GM19099 (cell line): ENCODE results near the gene PLA2G5.

Experiments
- POLR2A ChIP-seq: IDR thresholded peaks from 3 replicates; pipeline ENCODE4 v1.6.1; 2011; ENCODE audit warnings: low read depth; ENCODE audit not compliant: insufficient read length; ENCODE audit errors: extremely low read depth

The PLA2G5 gene

DNA sequence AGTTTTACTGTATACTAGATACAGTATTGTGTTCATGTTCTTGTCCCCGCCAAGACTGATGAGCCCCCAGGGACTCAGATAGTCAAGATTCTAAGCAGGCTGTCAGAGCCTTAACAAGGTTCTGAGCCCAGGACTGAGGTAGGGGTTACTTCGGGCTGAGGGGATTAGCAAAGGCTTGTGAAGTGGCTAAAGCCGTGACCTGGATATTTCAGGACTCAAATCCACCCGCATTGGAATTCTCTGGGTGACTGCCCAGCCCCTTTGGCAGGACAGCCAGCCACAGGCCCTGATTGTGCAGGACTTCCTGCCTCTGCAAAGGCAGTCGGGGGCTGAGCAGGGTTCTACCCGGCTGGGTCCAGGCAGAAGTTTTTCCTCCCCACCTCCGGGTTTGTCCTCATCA is at the start of gene PLA2G5:
Gene PLA2G5 (plus strand): TSS at position 321 of the 400 bp plus-strand sequence. CDS start 14,637 bp downstream, outside the sequence.
- no peak for TF ChIP-seq POLR2A

DNA sequence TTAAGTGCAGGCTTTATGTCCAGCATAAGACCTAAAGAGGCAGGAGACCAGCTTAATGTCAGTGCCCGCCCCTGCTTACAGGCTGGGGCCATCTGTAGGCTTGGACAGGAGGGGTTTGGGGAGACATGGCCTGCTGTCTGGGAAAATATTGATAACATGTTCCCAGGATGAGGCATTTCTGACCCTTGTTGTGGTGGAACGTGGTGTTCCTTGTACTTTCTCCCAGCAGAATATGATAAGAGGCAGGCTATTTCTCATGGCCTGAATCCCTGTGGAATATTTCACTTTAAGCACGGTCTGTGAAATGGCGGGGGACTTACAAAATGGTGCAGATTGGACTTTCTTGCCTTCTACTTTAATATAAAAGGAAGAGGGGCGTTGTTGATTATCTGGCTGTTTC is 41.9 kb upstream of the PLA2G5 start:
- no peak for TF ChIP-seq POLR2A

- no peak for TF ChIP-seq POLR2A
Observed at GRCh38 chr1:20028726-20029125, 41.3 kb upstream of the PLA2G5 start.

- no peak for TF ChIP-seq POLR2A
Observed at GRCh38 chr1:20029178-20029912, 40.6 kb upstream of the PLA2G5 start.

- TF ChIP-seq POLR2A: no peak
Observed at GRCh38 chr1:20031161-20031560, 38.8 kb upstream of the PLA2G5 start.

DNA sequence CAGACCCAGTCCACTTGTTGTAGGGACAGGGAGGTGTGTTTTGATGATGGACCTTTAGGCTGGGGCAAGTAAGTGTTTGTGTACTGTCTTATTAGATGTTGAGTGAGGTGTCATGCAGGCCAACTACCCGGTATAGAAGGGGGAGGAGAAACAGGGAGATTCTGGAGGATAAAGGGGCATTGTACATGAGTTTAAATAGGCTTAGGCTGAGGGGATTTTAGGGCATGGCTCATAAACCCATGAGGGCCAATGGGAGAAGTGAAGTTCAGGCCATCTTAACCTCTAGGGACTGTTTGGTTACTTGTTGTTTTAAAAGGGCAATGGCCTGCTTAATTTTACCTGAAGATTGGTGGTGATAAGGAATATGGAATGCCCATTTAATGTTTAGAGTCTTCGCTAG is 38.2 kb upstream of the PLA2G5 start:
- TF ChIP-seq POLR2A: no peak

DNA sequence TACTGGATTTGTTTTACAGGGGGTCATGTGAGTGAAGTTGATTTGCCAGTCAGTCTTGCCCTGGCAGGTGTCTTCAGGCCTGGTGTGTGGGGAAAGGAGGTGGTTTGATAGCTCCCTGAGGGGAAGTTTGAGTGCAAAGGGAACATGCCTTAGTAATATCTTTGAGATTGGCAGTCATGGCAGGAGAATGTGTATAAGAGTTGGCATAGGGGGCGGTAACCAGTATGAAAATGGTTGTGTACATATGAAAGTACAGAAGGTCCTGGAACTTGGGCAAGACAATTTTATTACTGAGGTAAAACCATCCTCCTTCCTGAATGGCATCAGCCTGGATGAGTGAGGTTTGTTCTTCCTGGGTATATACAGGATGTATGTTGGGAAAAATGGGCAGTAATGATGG is 37.6 kb upstream of the PLA2G5 start:
- no peak for TF ChIP-seq POLR2A

DNA sequence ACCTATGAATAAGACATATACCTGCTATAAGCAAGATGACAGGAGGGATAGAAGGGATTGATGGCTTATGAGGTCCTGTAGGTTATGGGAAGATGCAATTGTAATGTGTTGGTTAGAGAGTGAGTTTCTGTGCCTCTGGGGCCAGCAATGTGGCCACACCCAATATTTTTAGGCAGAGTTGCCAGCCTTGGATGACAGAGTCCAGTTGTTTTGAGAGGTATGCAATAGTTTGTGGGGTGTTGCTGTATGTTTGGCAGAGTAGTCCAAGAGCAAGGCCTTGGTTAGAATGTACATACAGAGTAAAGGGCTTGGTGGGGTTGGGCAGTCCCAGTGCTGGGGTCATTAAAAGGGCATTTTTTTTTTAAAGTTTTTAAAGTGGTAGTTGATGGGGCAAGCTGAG is 36.6 kb upstream of the PLA2G5 start:
- no peak for TF ChIP-seq POLR2A

GRCh38 chr1:20035114-20035513 is 34.9 kb upstream of the PLA2G5 start:
- TF ChIP-seq POLR2A: no peak

DNA sequence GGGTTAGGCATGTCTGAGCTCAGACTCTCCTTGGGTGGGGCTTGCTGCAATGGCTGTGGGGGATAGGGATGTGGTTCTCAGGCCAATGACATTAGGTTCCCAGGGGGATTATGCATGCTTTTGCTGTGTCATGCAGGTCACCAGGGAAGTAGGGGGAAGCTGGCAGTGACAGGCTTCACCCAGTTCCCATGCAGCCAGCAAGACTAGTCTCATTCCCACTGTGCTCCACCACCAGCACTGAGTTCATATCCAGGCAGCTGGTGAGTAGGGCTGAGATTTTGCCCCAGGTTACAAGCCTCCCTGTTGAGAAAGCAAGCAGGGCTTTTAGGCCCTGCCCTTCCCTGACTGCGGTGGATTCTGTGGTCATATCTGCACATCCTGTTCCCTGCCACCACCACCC is 32.1 kb upstream of the PLA2G5 start:
- TF ChIP-seq POLR2A: no peak

- no peak for TF ChIP-seq POLR2A
Observed at GRCh38 chr1:20047096-20047495, 22.9 kb upstream of the PLA2G5 start.

DNA sequence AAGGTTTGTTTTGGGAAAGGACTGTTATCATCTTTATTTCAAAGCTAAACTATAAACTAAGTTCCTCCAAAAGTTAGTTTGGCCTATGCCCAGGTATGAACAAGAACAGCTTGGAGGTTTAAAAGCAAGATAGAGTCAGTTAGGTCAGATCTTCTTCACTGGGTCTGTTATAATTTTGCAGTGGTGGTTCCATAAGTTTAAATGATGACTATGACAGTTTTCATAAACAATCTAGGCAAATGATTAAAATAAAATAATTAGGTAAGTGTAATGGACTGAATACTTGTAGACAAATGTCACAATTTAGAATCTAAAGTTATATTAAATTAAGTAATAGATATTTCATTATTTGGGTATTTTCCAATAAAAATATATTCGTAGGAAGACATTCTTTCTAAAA is 21.4 kb upstream of the PLA2G5 start:
- no peak for TF ChIP-seq POLR2A

DNA sequence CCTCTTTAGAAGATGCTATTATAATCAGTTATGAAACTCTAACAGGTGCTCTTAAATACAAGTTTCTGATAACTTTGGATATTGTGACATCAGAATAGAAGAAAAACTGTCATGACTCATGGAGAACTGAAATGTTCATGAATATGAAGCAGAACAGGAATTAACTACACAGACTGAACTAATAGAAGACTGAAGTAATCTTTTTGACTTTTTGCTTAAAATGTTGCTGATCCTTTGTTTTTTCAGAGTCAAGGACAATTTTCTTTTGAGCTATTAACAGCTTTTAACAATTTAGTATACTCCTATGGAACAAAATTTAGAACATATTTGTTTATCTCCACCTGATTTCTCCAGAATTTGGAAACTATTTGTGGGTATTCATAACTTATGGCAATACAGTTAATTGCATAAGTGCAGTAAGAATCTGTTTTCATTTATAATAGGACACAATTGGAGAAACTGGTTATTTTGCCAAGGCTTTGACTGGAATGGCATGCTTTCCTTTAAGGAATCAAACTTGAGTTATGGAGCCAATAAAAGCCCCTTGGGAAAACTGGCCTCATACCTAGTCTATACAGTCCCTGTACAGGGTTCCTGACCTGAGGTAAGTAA is 18.7 kb upstream of the PLA2G5 start:
- no peak for TF ChIP-seq POLR2A

GRCh38 chr1:20052386-20052785 is 17.6 kb upstream of the PLA2G5 start:
- TF ChIP-seq POLR2A: no peak

- TF ChIP-seq POLR2A: no peak
Observed at GRCh38 chr1:20057886-20058420, 12.0 kb upstream of the PLA2G5 start.

DNA sequence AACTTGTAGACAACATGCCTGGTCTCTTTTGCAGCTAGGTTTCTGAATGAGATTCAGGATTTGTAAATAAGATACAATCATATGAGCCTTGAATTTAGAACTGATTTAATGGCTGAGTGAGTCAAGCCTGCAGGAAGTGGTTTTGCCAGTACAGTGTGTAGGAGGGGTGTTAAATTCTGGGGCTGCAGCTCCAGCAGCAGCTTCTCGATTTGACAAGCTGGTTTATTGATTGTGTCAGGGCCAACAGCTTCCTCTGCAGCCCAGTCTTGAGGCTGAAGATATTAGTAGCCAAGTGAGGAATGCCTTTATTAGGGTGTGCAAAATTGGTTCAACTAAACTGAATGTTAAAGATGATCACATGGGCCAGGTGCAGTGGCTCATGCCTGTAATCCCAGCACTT is 11.5 kb upstream of the PLA2G5 start:
- TF ChIP-seq POLR2A: no peak
